Activated T-helper 1 cell treated with anti-CD3 and anti-CD28 coated beads, Interleukin-12 subunit alpha, Interleukin-12 subunit beta, Interleukin-2, Interleukin-4 antibody, amounts not matched to agents 30 ng/mL and 10 ng/mL and 1 ng/mL, durations not matched to agents 14 hours and 24 hours and 36 hours (primary cell): ENCODE measurements around the gene COL15A1. TPM values are rescaled to one million over a fixed set of nuclear protein-coding genes. Genes with fewer than 3 reads are reported as not detected.
"Not testable (repeated sequence)": the region's sequence is repeated elsewhere in the genome, so short reads cannot be mapped to it uniquely, and the experiment has no call there.

Source experiments
- DNase-seq: peaks from one replicate; pipeline ENCODE4 v3.0.0; 2021; ENCODE audit warnings: low spot score
- H3K27ac Mint-ChIP-seq: one replicate; pipeline ENCODE4 v1.8.0; 2021; ENCODE audit warnings: mild to moderate bottlenecking, mixed read lengths
- H3K27me3 Mint-ChIP-seq: one replicate; pipeline ENCODE4 v1.8.0; 2022; ENCODE audit warnings: mild to moderate bottlenecking, moderate library complexity, mixed read lengths; ENCODE audit not compliant: insufficient read depth
- H3K36me3 Mint-ChIP-seq: one replicate; pipeline ENCODE4 v1.8.0; 2021; ENCODE audit warnings: low read depth, mixed read lengths
- H3K4me1 Mint-ChIP-seq: one replicate; pipeline ENCODE4 v1.8.0; 2021; ENCODE audit warnings: low read depth, mixed read lengths
- H3K4me3 Mint-ChIP-seq: one replicate; pipeline ENCODE4 v1.8.0; 2021; ENCODE audit warnings: mild to moderate bottlenecking, moderate library complexity, mixed read lengths
- H3K9me3 Mint-ChIP-seq: one replicate; pipeline ENCODE4 v1.8.0; 2021; ENCODE audit warnings: mixed read lengths
- intact Hi-C: fragments of 100-400 bp; cut with micrococcal nuclease; formaldehyde crosslinking; loops from one replicate; pipeline ENCODE4 v1.15.1; 2024
- total RNA-seq: library from RNA; stranded (reverse); gene quantifications from 2 replicates; pipeline ENCODE4 v1.2.3, GENCODE V29; 2022

Gene COL15A1
- total RNA-seq, 1 donor from 2014 or later, result 0.05 TPM

GRCh38 chr9:99093492-99093791 lies 149.7 kb downstream of the COL15A1 start:
- DNase-seq, result peak; percentile 31
- H3K4me3 Mint-ChIP-seq, result no peak overlapping the region
- intact Hi-C loops, result loop anchor here (1.0 to 5.0 kb wide), 3 partner anchors 11 to 36 kb away; no protein-coding TSS in a partner anchor

GRCh38 chr9:99095565-99095964 lies 151.9 kb downstream of the COL15A1 start:
- Mint-ChIP-seq H3K4me3 (no peak overlapping the region), H3K36me3 (peaks cover 32% of the 10 kb centered on the region), H3K4me1 (peaks cover 77% of the 10 kb centered on the region), H3K27ac (no peak overlapping the region), H3K9me3 (peaks cover 26% of the 10 kb centered on the region), H3K27me3 (no peaks in the 10 kb centered on the region)
- DNase-seq, result no peak
- intact Hi-C loops, result no loop called here

More at GRCh38 chr9:99093492-99093791, 149.7 kb downstream of the COL15A1 start:
- H3K36me3 Mint-ChIP-seq, result peaks cover 31% of the 10 kb centered on the region
- peaks cover 71% of the 10 kb centered on the region for H3K4me1 Mint-ChIP-seq
- H3K27ac Mint-ChIP-seq, result peak overlapping the region; percentile 98
- H3K27me3 Mint-ChIP-seq, result no peaks in the 10 kb centered on the region
- H3K9me3 Mint-ChIP-seq, result peaks cover 17% of the 10 kb centered on the region

GRCh38 chr9:99096409-99096808 lies 152.7 kb downstream of the COL15A1 start:
- Mint-ChIP-seq H3K27ac (no peak overlapping the region), H3K36me3 (peaks cover 32% of the 10 kb centered on the region), H3K4me1 (peaks cover 78% of the 10 kb centered on the region)

GRCh38 chr9:99099806-99100585 lies 156.3 kb downstream of the COL15A1 start:
- DNase-seq, intact Hi-C loops: not testable (repeated sequence)

More at GRCh38 chr9:99096409-99096808, 152.7 kb downstream of the COL15A1 start:
- Mint-ChIP-seq H3K27me3 (no peaks in the 10 kb centered on the region), H3K4me3 (no peak overlapping the region), H3K9me3 (peaks cover 26% of the 10 kb centered on the region)
- intact Hi-C loops, result no loop called here
- DNase-seq, result no peak

GRCh38 chr9:99101271-99101670 lies 157.6 kb downstream of the COL15A1 start:
- Mint-ChIP-seq H3K4me1 (peaks cover 57% of the 10 kb centered on the region), H3K27me3 (no peaks in the 10 kb centered on the region), H3K9me3 (peaks cover 20% of the 10 kb centered on the region), H3K36me3 (peaks cover 16% of the 10 kb centered on the region), H3K4me3 (no peak overlapping the region), H3K27ac (no peak overlapping the region)
- no peak for DNase-seq
- intact Hi-C loops, result no loop called here

More at GRCh38 chr9:99099806-99100585, 156.3 kb downstream of the COL15A1 start:
- H3K27ac Mint-ChIP-seq, H3K27me3 Mint-ChIP-seq, H3K4me3 Mint-ChIP-seq: not testable (repeated sequence)
- H3K36me3 Mint-ChIP-seq, result peaks cover 20% of the 10 kb centered on the region
- H3K4me1 Mint-ChIP-seq, result peaks cover 63% of the 10 kb centered on the region
- peaks cover 20% of the 10 kb centered on the region for H3K9me3 Mint-ChIP-seq

GRCh38 chr9:99101812-99102211 lies 158.1 kb downstream of the COL15A1 start:
- Mint-ChIP-seq H3K27ac (no peak overlapping the region), H3K9me3 (peaks cover 20% of the 10 kb centered on the region), H3K27me3 (no peaks in the 10 kb centered on the region), H3K4me1 (peaks cover 57% of the 10 kb centered on the region), H3K36me3 (peaks cover 11% of the 10 kb centered on the region), H3K4me3 (no peak overlapping the region)
- intact Hi-C loops, result no loop called here
- no peak for DNase-seq

- DNase-seq, result no peak
- Mint-ChIP-seq H3K27ac (peak overlapping the region; percentile 83), H3K4me1 (peaks cover 58% of the 10 kb centered on the region), H3K4me3 (peak overlapping the region; percentile 85), H3K9me3 (peaks cover 15% of the 10 kb centered on the region), H3K36me3 (peaks cover 8% of the 10 kb centered on the region), H3K27me3 (no peaks in the 10 kb centered on the region)
- intact Hi-C loops, result no loop called here
Observed at GRCh38 chr9:99103054-99103895, 159.6 kb downstream of the COL15A1 start.

GRCh38 chr9:99103901-99104458 lies 160.3 kb downstream of the COL15A1 start:
- H3K27ac Mint-ChIP-seq, result peak overlapping the region; percentile 83
- intact Hi-C loops, result loop anchor here (1.0 to 2.0 kb wide), 5 partner anchors 9 to 995 kb away; partner anchors contain the start of genes ALG2, ERP44 and INVS
- H3K36me3 Mint-ChIP-seq, result peaks cover 14% of the 10 kb centered on the region
- H3K4me3 Mint-ChIP-seq, result peak overlapping the region; percentile 85
- H3K27me3 Mint-ChIP-seq, result no peaks in the 10 kb centered on the region
- peaks cover 9% of the 10 kb centered on the region for H3K9me3 Mint-ChIP-seq
- no peak for DNase-seq
- peaks cover 64% of the 10 kb centered on the region for H3K4me1 Mint-ChIP-seq

- peaks cover 65% of the 10 kb centered on the region for H3K4me1 Mint-ChIP-seq
- peaks cover 14% of the 10 kb centered on the region for H3K36me3 Mint-ChIP-seq
- DNase-seq, result peak; percentile 97
- intact Hi-C loops, result loop anchor here (1.0 to 2.0 kb wide), 6 partner anchors 9 to 994 kb away; partner anchors contain the start of genes ALG2, ERP44 and INVS
- H3K4me3 Mint-ChIP-seq, result peak within 1 kb of the TSS; percentile 85
- H3K9me3 Mint-ChIP-seq, result peaks cover 3% of the 10 kb centered on the region
- no peaks in the 10 kb centered on the region for H3K27me3 Mint-ChIP-seq
- H3K27ac Mint-ChIP-seq, result peak within 1 kb of the TSS; percentile 83
Observed at GRCh38 chr9:99104459-99105151, 160.9 kb downstream of the COL15A1 start, which contains the start of gene TGFBR1. TGFBR1 (plus strand) TSS chr9:99105113; CDS start chr9:99105206, 93 bp downstream.

- Mint-ChIP-seq H3K9me3 (no peaks in the 10 kb centered on the region), H3K4me1 (peaks cover 68% of the 10 kb centered on the region), H3K27ac (peak overlapping the region; percentile 57), H3K36me3 (peaks cover 17% of the 10 kb centered on the region), H3K4me3 (peak overlapping the region; percentile 81), H3K27me3 (no peaks in the 10 kb centered on the region)
- intact Hi-C loops, result loop anchor here (1.0 to 2.0 kb wide), 6 partner anchors 14 to 993 kb away; partner anchors contain the start of genes ALG2, ERP44, INVS and NR4A3
- peak; percentile 48 for DNase-seq
Observed at GRCh38 chr9:99105152-99106043, 161.7 kb downstream of the COL15A1 start.

- intact Hi-C loops, result loop anchor here (1.0 to 2.0 kb wide), 3 partner anchors 13 to 715 kb away; partner anchors contain the start of gene NR4A3
- Mint-ChIP-seq H3K27me3 (no peaks in the 10 kb centered on the region), H3K4me3 (peak overlapping the region; percentile 81), H3K36me3 (peaks cover 17% of the 10 kb centered on the region), H3K27ac (peak overlapping the region; percentile 57), H3K4me1 (peaks cover 67% of the 10 kb centered on the region), H3K9me3 (no peaks in the 10 kb centered on the region)
- DNase-seq, result no peak
Observed at GRCh38 chr9:99106044-99106375, 162.3 kb downstream of the COL15A1 start.
